Right atrium auricular region (tissue), 2 donors: ENCODE measurements around the gene LMNB1. TPM values are rescaled to one million over a fixed set of nuclear protein-coding genes. Genes with fewer than 3 reads are reported as not detected.
A peak's percentile ranks its signal among the peaks of the same experiment; 100 is the strongest.
"Not testable (repeated sequence)": the region's sequence is repeated elsewhere in the genome, so short reads cannot be mapped to it uniquely, and the experiment has no call there.

ENCODE experiments used
- DNase-seq: peaks from one replicate; pipeline ENCODE4 v3.0.0-alpha.2; 2019; ENCODE audit warnings: low spot score
- H3K27ac ChIP-seq, 2 donors: fragments of 200-600 bp; sonication (generic); 1 replicate in 1 of 2; 2 replicates in 1 of 2; pipeline ENCODE4 v1.5.1; 2016 to 2019
- H3K27me3 ChIP-seq, 2 donors: fragments of 200-600 bp; sonication (generic); one replicate each; pipeline versions ENCODE4 v1.5.1 to v1.6.0; 2017 to 2019
- H3K36me3 ChIP-seq: fragments of 200-600 bp; sonication (generic); one replicate; pipeline ENCODE4 v1.5.1; 2016
- H3K4me1 ChIP-seq, 2 donors: fragments of 200-600 bp; sonication (generic); one replicate each; pipeline versions ENCODE4 v1.5.1 to v1.6.0; 2017 to 2019
- H3K4me3 ChIP-seq, 2 donors: fragments of 200-600 bp; sonication (generic); 1 replicate in 1 of 2; 2 replicates in 1 of 2; pipeline ENCODE4 v1.5.1; 2017 to 2019; ENCODE audit warnings: mild to moderate bottlenecking in 1 of 2, moderate library complexity in 1 of 2
- H3K9me3 ChIP-seq, 2 donors: fragments of 200-600 bp; sonication (generic); one replicate each; pipeline ENCODE4 v1.5.1; 2019
- total RNA-seq, 2 donors: library from RNA; depleted of rRNA; stranded (reverse); fragments of >200 nt; gene quantifications; one replicate each; pipeline ENCODE4 v1.1.0, GENCODE V29; 2016
- TF ChIP-seq, protein P1 (sequence below), 2 donors: fragments of 200-600 bp; sonication (generic); IDR thresholded peaks; one replicate each; pipeline ENCODE4 v1.5.1; 2019; ENCODE audit warnings: antibody characterized with exemption in 2 of 2

Gene LMNB1
- total RNA-seq, 2 donors from 2014 or later: 2.5 to 2.6 TPM

DNA sequence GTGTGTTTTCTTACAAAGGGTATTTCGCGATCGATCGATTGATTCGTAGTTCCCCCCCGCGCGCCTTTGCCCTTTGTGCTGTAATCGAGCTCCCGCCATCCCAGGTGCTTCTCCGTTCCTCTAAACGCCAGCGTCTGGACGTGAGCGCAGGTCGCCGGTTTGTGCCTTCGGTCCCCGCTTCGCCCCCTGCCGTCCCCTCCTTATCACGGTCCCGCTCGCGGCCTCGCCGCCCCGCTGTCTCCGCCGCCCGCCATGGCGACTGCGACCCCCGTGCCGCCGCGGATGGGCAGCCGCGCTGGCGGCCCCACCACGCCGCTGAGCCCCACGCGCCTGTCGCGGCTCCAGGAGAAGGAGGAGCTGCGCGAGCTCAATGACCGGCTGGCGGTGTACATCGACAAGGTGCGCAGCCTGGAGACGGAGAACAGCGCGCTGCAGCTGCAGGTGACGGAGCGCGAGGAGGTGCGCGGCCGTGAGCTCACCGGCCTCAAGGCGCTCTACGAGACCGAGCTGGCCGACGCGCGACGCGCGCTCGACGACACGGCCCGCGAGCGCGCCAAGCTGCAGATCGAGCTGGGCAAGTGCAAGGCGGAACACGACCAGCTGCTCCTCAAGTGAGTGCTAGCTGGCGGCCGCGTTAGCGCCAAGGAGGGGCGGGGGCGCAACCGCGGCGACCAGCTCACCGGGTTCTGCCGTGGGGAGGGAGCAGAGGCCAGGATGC lies 480 bp downstream of the LMNB1 start:
- no peaks in the 10 kb centered on the region for H3K9me3 ChIP-seq
- H3K27me3 ChIP-seq: no peaks in the 10 kb centered on the region
- TF ChIP-seq, protein P1, sequence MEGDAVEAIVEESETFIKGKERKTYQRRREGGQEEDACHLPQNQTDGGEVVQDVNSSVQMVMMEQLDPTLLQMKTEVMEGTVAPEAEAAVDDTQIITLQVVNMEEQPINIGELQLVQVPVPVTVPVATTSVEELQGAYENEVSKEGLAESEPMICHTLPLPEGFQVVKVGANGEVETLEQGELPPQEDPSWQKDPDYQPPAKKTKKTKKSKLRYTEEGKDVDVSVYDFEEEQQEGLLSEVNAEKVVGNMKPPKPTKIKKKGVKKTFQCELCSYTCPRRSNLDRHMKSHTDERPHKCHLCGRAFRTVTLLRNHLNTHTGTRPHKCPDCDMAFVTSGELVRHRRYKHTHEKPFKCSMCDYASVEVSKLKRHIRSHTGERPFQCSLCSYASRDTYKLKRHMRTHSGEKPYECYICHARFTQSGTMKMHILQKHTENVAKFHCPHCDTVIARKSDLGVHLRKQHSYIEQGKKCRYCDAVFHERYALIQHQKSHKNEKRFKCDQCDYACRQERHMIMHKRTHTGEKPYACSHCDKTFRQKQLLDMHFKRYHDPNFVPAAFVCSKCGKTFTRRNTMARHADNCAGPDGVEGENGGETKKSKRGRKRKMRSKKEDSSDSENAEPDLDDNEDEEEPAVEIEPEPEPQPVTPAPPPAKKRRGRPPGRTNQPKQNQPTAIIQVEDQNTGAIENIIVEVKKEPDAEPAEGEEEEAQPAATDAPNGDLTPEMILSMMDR (IDR thresholded peaks at IDR 0.05): peak in 1 of 2 donors; percentile 21
- H3K27ac ChIP-seq: peak overlapping the region; percentile 85 to 89
- peak overlapping the region; percentile 70 to 83 for H3K4me3 ChIP-seq
- H3K36me3 ChIP-seq: no peaks in the 10 kb centered on the region
- no peak for DNase-seq
- H3K4me1 ChIP-seq: peaks cover 0 to 18% of the 10 kb centered on the region in 2 donors

DNA sequence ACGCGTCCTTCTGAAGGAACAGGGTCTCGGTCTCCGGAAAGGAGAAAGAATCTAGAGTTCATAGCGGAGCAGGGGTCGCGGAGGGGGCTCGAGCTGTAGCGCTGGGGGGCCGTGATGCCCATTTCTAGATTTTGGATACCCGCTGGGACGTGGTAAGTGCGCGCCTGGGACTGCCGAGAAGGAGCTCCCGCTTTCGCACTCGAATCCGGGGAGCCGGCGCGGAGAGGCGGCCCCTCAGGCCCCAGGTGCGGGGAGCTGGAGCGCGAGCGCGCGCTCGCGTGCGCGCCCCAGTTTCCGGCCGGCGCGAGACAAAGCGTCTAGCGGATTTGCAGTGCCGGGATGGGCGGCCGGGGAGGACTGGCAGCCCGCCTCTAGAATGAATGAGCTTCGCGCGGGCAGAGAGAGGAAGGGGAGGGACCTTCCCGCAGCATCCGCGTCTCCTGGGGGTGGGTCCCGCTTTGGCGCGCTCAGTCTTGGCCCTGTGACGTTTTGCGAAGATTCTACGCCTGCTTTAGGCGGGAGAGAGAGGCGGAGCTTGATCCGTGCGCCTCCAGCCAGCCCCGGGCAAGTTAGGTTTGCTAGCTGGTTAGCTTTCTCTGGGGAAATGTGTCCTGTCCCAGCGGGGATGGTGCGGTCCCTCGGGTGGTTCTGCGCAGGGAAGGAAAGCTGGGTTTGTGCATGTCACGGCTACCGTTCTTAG lies 1.2 kb downstream of the LMNB1 start:
- Histone ChIP-seq H3K4me3 (peak overlapping the region; percentile 70 to 83), H3K4me1 (peaks cover 0 to 18% of the 10 kb centered on the region in 2 donors), H3K36me3 (no peaks in the 10 kb centered on the region), H3K27ac (peak overlapping the region; percentile 85 to 89), H3K27me3 (no peaks in the 10 kb centered on the region), H3K9me3 (no peaks in the 10 kb centered on the region)
- DNase-seq: peak; percentile 81
- TF ChIP-seq, protein P1 (IDR thresholded peaks at IDR 0.05): no peak

DNA sequence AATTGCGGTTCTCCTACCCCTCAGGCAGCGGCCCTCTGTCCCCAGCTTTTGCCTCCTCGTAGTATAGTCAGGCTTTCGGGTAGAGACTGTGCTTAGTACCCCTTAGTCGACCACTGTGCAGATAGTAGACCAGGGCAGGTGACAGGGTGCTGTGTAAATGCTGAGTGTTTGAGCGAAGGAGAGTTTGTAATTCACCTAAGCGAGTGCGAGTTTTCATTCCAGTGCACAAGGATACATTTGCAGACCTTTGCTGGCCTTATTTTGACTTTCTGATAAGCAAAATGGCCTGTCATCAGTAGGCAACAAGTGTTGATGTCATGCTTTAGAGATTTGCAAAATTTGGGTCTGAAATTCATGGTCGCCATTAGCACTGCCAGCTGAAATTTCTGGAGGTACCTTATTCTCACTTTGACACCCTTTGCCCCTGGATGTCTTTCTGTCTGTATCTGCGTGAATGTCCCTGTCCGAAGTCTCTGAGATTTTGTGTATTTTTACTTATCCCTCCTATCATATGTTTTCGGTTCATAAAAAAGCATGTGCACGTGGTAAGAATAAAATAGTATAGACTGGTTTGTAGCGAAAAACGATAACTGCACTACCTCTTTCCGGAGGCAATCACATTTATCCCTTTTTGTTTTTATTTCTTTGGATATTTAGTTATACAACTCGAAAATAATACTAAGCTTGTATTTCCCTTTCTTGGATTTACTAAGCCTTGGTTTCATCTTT lies 1.9 kb downstream of the LMNB1 start:
- DNase-seq: no peak
- H3K4me1 ChIP-seq: peaks cover 0 to 18% of the 10 kb centered on the region in 2 donors
- H3K27me3 ChIP-seq: no peaks in the 10 kb centered on the region
- TF ChIP-seq, protein P1 (IDR thresholded peaks at IDR 0.05): no peak
- H3K36me3 ChIP-seq: no peaks in the 10 kb centered on the region
- no peaks in the 10 kb centered on the region for H3K9me3 ChIP-seq
- peak overlapping the region; percentile 70 to 83 for H3K4me3 ChIP-seq
- peak overlapping the region; percentile 85 to 89 for H3K27ac ChIP-seq

DNA sequence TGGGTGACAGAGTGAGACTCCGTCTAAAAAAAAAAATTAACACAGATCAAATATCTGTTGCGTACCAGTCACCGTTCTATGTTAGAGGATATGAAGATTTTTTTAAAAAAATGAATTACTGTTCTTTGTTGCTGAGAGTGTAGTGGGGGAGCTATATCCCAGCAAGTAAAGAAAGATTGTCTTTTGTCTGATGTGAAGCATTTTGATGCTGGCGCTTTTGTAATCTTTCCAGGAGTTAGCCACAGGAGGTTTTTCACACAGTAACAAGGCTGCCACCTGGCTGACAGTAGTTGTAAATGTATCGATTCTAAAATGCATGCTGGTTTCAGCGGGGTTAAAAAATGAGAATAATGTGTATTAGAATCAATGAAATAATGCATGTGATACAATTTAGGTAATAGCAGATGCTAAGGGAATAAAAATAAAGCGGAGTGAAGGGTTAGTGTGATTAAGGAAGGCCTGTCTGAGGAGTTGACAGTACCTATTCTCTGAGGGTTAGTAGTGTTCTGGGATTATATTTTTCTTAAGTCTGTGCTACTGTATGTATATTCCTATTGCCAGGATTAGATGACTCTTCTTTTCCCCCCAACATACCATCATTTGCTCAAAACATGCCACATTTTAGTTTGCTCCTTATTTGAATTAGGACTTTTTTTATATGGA lies 3.4 kb downstream of the LMNB1 start:
- Histone ChIP-seq H3K4me1 (peaks cover 0 to 18% of the 10 kb centered on the region in 2 donors), H3K27ac (no peak overlapping the region), H3K4me3 (no peak overlapping the region), H3K36me3 (no peaks in the 10 kb centered on the region), H3K9me3 (no peaks in the 10 kb centered on the region), H3K27me3 (no peaks in the 10 kb centered on the region)
- TF ChIP-seq, protein P1 (IDR thresholded peaks at IDR 0.05): peak; percentile 25 to 78
- no peak for DNase-seq

DNA sequence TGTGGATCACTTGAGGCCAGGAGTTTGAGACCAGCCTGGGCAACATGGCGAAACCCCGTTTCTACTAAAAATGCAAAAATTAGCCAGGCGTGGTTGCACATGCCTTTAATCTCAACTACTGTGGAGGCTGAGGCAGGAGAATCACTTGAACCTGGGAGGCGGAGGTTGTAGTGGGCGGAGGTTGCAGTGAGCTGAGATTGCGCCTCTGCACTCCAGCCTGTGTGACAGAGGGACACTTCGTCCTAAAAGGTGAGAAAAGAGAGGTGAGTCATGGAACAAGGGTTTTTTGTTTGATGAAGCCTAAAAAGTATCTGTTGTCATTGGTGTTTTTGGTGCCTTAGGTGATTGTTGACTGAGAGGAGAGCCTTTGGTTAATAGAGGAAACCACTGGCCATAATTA lies 11.5 kb downstream of the LMNB1 start:
- H3K27ac ChIP-seq: not testable (repeated sequence)

More for the DNA sequence above, 11.5 kb downstream of the LMNB1 start:
- not testable (repeated sequence) for DNase-seq, H3K4me1 ChIP-seq, H3K27me3 ChIP-seq, H3K9me3 ChIP-seq, H3K36me3 ChIP-seq, H3K4me3 ChIP-seq
